Stimulated activated CD8-positive, alpha-beta memory T cell treated with anti-CD3 and anti-CD28 coated beads, Interleukin-12 subunit alpha, Interleukin-12 subunit beta, amount 100 ng/mL, for 4 hours (primary cell): ENCODE measurements around the gene PFDN4.
"Not testable (repeated sequence)": the region's sequence is repeated elsewhere in the genome, so short reads cannot be mapped to it uniquely, and the experiment has no call there.

ENCODE experiments used
- DNase-seq: peaks from one replicate; pipeline ENCODE4 v3.0.0-alpha.2; 2020; ENCODE audit warnings: low read depth

The PFDN4 gene

GRCh38 chr20:54223751-54224150 is 15.9 kb downstream of the PFDN4 start:
- no peak for DNase-seq

- not testable (repeated sequence) for DNase-seq
Observed at GRCh38 chr20:54224642-54225041, 16.8 kb downstream of the PFDN4 start.

GRCh38 chr20:54227241-54227640 is 19.4 kb downstream of the PFDN4 start:
- no peak for DNase-seq

GRCh38 chr20:54227751-54228150 is 19.9 kb downstream of the PFDN4 start:
- no peak for DNase-seq

- DNase-seq, result no peak
Observed at GRCh38 chr20:54228841-54229240, 21.0 kb downstream of the PFDN4 start.

GRCh38 chr20:54229566-54230160 is 21.8 kb downstream of the PFDN4 start:
- no peak for DNase-seq

- no peak for DNase-seq
Observed at GRCh38 chr20:54231036-54231435, 23.1 kb downstream of the PFDN4 start.

- no peak for DNase-seq
Observed at GRCh38 chr20:54234991-54235390, 27.1 kb downstream of the PFDN4 start.

GRCh38 chr20:54237116-54237943 is 29.4 kb downstream of the PFDN4 start:
- DNase-seq, result no peak

GRCh38 chr20:54244113-54244512 is 36.2 kb downstream of the PFDN4 start:
- no peak for DNase-seq

- not testable (repeated sequence) for DNase-seq
Observed at GRCh38 chr20:54248705-54249104, 40.8 kb downstream of the PFDN4 start.

- no peak for DNase-seq
Observed at GRCh38 chr20:54250691-54251090, 42.8 kb downstream of the PFDN4 start.

- no peak for DNase-seq
Observed at GRCh38 chr20:54251096-54251495, 43.2 kb downstream of the PFDN4 start.

- DNase-seq, result no peak
Observed at GRCh38 chr20:54254596-54254995, 46.7 kb downstream of the PFDN4 start.

- no peak for DNase-seq
Observed at GRCh38 chr20:54255157-54255556, 47.3 kb downstream of the PFDN4 start.

- no peak for DNase-seq
Observed at GRCh38 chr20:54256202-54256601, 48.3 kb downstream of the PFDN4 start.

- DNase-seq, result no peak
Observed at GRCh38 chr20:54257071-54257816, 49.4 kb downstream of the PFDN4 start.

GRCh38 chr20:54260116-54260515 is 52.2 kb downstream of the PFDN4 start:
- no peak for DNase-seq

GRCh38 chr20:54262671-54263070 is 54.8 kb downstream of the PFDN4 start:
- no peak for DNase-seq

- DNase-seq, result no peak
Observed at GRCh38 chr20:54263116-54263690, 55.3 kb downstream of the PFDN4 start.

GRCh38 chr20:54265791-54266190 is 57.9 kb downstream of the PFDN4 start:
- not testable (repeated sequence) for DNase-seq

GRCh38 chr20:54266844-54267243 is 59.0 kb downstream of the PFDN4 start:
- no peak for DNase-seq
